GM10248 (cell line): Measurements from ENCODE around the gene ST6GALNAC3.

Source experiments
- CTCF ChIA-PET: fragments of 300-600 bp; sonication (Branson Sonifier 250); formaldehyde crosslinking; extraction: SDS; loops from one replicate; lab custom pipeline; 2021; ENCODE audit warnings: antibody characterized with exemption; lab: Yijun Ruan, JAX
- POLR2A ChIA-PET: fragments of 350-650 bp; sonication (Branson Sonifier 250); formaldehyde crosslinking; extraction: SDS; loops from one replicate; lab custom pipeline; 2020; ENCODE audit warnings: antibody characterized with exemption; lab: Yijun Ruan, JAX
- DNase-seq: peaks from one replicate; pipeline ENCODE4 v3.0.0; 2012; ENCODE audit errors: extremely low spot score
- CTCF ChIP-seq: IDR thresholded peaks from 2 replicates; pipeline ENCODE4 v1.5.1; 2012; ENCODE audit warnings: mild to moderate bottlenecking, low read depth; ENCODE audit errors: extremely low read depth, missing control alignments, control extremely low read depth

ST6GALNAC3 gene

GRCh38 chr1:76161451-76161850 is 86.9 kb downstream of the ST6GALNAC3 start:
- ChIA-PET POLR2A (no interaction called here), CTCF (interaction anchor here (1.6 to 4.1 kb wide), 2 partner anchors 8 to 1372 kb away, joined by 3 to 19 read pairs; no protein-coding TSS in a partner anchor)
- DNase-seq: no peak
- TF ChIP-seq CTCF: no peak

GRCh38 chr1:76162254-76162653 is 87.7 kb downstream of the ST6GALNAC3 start:
- DNase-seq: no peak
- ChIA-PET POLR2A (no interaction called here), CTCF (interaction anchor here (0.8 to 4.1 kb wide), 2 partner anchors 9 to 37 kb away, joined by 3 to 19 read pairs; no protein-coding TSS in a partner anchor)
- no peak for TF ChIP-seq CTCF

GRCh38 chr1:76164165-76164564 is 89.6 kb downstream of the ST6GALNAC3 start:
- CTCF ChIA-PET: interaction anchor here (1.1 to 4.1 kb wide), 4 partner anchors 11 to 1950 kb away, joined by 3 to 19 read pairs (median 3); no protein-coding TSS in a partner anchor
- DNase-seq: no peak
- no peak for TF ChIP-seq CTCF
- POLR2A ChIA-PET: no interaction called here

- DNase-seq: no peak
- no peak for TF ChIP-seq CTCF
- POLR2A ChIA-PET: no interaction called here
- CTCF ChIA-PET: interaction anchor here (1.0 to 3.0 kb wide), 3 partner anchors 10 to 16 kb away, joined by 3 to 19 read pairs (median 5); no protein-coding TSS in a partner anchor
These were observed 95.5 kb downstream of the ST6GALNAC3 start for GRCh38 chr1:76170084-76170483.

- POLR2A ChIA-PET: no interaction called here
- no peak for TF ChIP-seq CTCF
- CTCF ChIA-PET: interaction anchor here (1.0 to 3.0 kb wide), 3 partner anchors 10 to 17 kb away, joined by 3 to 19 read pairs (median 5); no protein-coding TSS in a partner anchor
- DNase-seq: no peak
These were observed 96.0 kb downstream of the ST6GALNAC3 start for GRCh38 chr1:76170513-76170912.

- TF ChIP-seq CTCF: no peak
- POLR2A ChIA-PET: no interaction called here
- DNase-seq: no peak
- CTCF ChIA-PET: no interaction called here
These were observed 101.5 kb downstream of the ST6GALNAC3 start for GRCh38 chr1:76176000-76176399.

- POLR2A ChIA-PET: no interaction called here
- TF ChIP-seq CTCF: no peak
- DNase-seq: no peak
- CTCF ChIA-PET: interaction anchor here (0.9 to 1.5 kb wide), 3 partner anchors 9 to 23 kb away, joined by 3 to 5 read pairs (median 3); no protein-coding TSS in a partner anchor
These were observed 103.1 kb downstream of the ST6GALNAC3 start for GRCh38 chr1:76177615-76178014.
